Keratinocyte (primary cell): ENCODE measurements around the gene ORM2.

Source experiments
- CTCF ChIP-seq, 3 experiments: IDR thresholded peaks in 1 of 3; conservative IDR thresholded peaks in 1 of 3; optimal IDR thresholded peaks in 1 of 3; 2 replicates in 2 of 3; 3 replicates in 1 of 3; pipeline versions ENCODE3 to v1.5.1; 2011; ENCODE audit warnings: low read length in 3 of 3, mild to moderate bottlenecking in 3 of 3, moderate library complexity in 2 of 3, control low read depth in 1 of 3, inconsistent platforms in 1 of 3; ENCODE audit not compliant: insufficient read depth in 2 of 3; ENCODE audit errors: extremely low read depth in 1 of 3
- EZH2 ChIP-seq: IDR thresholded peaks from one replicate; pipeline ENCODE4 v1.6.1; 2012; ENCODE audit warnings: inconsistent platforms, mild to moderate bottlenecking, low read length, moderate library complexity

- TF ChIP-seq CTCF (optimal IDR thresholded peaks at IDR 0.05 in 1 of 3, IDR thresholded peaks at IDR 0.05 in 1 of 3, conservative IDR thresholded peaks at IDR 0.05 in 1 of 3; ENCODE audit: extremely low read depth in 1 of 3, insufficient read depth in 2 of 3, low read length in 3 of 3) (no peak), EZH2 (no peak)
Measured at GRCh38 chr9:114330636-114331035, 967 bp downstream of the ORM2 start.
